HG02870 (cell line): ENCODE measurements around the gene OTOP2.

Source experiments
- ATAC-seq: cut with Tn5 transposase; IDR thresholded peaks from one replicate; pipeline ENCODE4 v1.9.1; 2021; ENCODE audit warnings: mild to moderate bottlenecking, moderate library complexity; ENCODE audit not compliant: unreplicated experiment

The OTOP2 gene, protein sequence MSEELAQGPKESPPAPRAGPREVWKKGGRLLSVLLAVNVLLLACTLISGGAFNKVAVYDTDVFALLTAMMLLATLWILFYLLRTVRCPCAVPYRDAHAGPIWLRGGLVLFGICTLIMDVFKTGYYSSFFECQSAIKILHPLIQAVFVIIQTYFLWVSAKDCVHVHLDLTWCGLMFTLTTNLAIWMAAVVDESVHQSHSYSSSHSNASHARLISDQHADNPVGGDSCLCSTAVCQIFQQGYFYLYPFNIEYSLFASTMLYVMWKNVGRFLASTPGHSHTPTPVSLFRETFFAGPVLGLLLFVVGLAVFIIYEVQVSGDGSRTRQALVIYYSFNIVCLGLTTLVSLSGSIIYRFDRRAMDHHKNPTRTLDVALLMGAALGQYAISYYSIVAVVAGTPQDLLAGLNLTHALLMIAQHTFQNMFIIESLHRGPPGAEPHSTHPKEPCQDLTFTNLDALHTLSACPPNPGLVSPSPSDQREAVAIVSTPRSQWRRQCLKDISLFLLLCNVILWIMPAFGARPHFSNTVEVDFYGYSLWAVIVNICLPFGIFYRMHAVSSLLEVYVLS

DNA sequence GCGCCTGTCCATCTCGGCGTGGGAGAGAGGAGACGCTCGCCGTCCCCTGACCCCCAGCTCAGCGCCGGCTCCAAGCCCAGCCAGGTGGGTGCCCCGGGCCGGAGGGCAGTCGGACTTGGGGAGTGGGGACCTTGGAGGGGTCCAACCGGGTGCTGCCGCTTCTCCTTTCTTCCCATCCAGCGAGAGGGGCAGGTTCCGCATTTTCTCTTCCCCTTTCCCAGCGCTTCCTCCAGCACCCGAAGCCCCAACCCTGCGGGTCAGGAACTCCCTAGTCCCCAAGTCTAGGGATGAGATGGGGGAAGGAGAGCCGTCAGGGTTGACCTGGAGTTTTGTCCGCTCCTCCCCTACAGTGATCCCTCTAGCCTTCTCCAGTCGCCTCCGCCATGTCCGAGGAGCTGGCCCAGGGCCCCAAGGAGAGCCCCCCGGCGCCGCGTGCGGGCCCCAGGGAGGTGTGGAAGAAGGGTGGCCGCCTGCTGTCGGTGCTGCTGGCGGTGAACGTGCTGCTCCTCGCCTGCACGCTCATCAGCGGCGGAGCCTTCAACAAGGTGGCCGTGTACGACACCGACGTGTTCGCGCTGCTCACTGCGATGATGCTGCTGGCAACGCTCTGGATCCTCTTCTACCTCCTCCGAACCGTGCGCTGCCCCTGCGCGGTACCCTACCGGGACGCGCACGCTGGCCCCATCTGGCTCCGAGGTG lies at the start of gene OTOP2:
Gene OTOP2 (plus strand): TSS at position 24 of the 699 bp plus-strand sequence. CDS start 360 bp downstream, at position 384.
- ATAC-seq: no peak

DNA sequence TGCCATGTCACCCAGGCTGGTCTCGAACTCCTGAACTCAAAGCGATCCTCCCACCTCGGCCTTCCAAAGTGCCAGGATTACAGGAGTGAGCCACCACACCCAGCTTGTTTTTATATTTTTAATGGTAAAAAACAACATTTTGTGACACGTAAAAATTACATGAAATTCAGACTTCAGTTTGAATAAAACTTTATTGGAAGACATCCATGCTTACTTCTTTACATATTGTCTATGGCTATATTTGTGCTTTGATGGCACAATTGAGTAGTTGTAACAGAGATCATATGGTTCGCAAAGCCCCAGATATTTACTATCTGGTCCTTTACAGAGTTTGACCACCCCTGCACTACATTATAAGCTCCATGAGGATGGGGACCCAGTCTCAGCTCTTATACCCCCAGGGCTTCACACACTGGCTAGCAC lies 49.4 kb upstream of the OTOP2 start:
- no peak for ATAC-seq

DNA sequence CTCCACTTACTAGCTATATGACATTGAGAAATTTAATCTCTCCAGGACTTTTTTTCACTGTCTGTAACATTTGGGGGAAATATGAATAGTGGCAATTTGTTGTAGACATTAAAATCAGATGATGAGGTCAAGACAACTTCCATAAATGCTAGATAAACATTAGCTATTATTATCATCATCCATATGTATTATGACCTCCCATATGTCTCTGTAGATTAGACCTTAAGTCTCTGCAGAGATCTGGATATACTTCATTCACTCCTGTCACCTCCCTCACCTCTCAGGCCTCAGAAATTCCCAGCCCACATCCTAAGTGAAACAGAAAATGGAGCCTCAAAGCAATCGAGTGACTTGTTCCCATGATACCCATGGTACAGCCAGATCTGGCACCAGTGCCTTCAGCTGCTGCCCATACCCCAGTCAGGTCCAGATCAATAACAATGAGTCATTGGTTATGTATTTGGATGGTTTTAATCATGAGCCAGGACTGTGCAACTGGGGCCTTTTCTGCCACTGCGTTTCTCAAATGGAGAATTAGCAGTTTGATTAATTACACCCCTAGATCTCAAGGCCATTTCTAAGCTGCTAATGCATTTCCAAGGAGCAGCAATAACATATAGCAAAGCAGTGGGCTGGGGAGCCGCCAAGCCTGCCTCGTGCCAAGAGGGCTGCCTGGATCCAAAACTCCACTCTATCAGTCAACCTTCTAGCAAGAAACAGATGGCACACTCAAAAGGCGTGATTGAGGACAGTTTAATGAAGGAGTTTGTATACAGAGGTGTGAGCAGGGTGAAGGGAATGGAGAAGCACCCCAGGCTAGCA lies 48.7 kb upstream of the OTOP2 start:
- no peak for ATAC-seq

DNA sequence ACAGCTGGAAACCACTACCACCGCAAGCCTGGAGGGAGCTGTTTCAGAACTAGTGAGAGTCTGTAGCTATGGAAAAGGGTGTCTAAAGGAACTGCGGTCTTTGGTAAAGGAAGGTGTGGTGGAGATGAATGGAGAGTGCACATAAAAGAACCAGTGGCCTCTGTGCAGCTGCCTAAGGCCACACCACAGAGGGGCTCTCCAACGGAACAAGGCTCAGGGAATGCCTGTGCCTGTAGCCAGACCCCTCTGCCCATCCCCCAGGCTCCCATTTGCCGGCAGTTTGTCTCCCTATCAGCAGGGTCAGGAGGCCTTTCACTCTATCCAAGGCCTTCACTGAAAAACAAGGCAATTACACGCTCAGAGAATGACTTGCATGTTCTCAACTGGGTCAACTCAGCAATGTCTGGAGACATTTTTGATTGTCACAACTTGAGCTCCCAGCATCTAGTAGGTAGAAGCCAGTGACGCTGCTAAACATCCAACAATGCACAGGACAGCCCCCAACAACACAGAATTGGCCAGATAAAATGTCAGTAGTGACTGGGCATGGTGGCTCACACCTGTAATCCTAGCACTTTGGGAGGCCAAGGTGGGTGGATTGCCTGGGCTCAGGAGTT lies 48.0 kb upstream of the OTOP2 start:
- ATAC-seq: no peak

DNA sequence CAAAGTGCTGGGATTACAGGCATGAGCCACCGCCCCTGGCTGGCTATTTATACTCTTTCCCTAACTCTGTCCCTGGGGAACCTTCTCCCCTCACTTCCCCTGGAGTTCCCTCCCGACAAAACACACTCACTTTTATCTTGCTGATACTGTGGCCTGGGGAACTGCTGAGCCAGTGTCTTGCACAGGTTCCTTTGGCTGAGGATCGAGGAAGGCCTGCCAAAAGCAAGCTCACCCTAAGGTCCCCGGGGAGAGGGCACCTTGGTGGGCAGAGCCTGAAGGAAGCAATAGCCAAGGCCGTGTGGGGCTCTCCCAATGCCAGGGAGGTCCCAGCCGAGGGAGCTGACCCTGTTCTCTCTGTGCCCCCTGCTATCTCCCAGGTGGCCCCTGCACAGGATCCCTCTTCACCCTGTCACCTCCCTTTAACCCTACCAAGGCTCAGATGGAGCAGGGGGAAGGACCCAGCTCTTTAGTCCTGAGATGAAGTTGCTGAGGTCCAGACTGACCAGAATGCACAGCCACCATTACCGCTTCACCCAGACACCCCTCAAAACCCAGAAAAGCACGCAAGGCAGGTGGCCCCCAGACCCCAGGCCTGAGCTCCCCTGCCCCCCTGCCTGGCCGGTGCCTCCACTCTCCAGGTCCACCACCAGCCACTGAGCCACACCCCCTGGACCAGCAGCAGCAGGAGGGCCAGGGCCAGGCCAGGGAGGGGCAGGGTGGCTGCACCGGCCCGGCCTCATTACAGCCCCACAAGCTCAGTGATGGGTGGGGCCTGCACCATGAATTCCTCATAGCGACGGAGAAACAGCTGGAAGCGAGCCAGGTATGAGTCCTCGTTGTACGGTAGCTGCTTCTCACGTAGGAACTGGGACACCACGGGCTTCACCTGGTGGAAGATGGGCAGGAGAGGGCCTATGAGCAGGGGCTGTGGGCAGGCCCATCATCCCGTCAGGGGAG lies 46.2 kb upstream of the OTOP2 start:
- no peak for ATAC-seq

DNA sequence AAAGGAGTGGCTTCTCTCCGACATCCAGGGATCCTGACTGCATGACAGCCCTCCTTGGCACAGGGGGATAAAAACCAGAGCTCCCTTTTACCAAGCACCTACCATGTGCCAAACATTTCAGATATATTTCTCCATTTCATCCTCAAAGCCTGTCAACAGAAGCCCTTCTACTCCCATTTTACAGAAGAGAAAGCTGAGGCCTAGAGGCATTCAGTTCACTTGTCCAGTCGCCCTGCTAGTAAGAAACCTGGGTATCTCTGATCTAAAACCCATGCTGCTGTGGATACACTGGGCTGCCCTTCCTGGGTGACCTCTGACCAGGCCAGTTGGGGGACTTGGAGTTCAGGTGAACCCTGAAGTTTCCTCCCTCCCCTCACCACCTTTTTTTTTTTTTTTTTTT lies 45.4 kb upstream of the OTOP2 start:
- no peak for ATAC-seq

DNA sequence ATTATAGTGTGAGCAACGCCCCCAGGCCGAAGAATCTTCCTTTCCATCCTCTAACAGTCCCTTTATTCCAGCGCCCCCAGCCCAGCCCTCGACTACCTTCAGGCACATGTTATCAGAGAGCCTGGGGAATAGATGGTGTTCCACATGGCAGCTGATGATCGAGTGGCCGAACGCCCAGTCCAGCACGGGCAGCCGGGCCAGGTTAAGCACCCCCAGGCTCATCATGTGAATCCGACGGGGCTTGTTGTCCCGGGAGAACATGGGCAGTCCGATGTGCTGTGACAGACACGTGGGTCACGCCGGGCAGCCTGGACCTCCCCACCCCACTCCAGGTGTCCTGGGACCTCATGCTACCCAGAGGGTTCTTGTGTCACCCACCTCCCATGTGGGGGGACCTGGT lies 44.8 kb upstream of the OTOP2 start:
- no peak for ATAC-seq

DNA sequence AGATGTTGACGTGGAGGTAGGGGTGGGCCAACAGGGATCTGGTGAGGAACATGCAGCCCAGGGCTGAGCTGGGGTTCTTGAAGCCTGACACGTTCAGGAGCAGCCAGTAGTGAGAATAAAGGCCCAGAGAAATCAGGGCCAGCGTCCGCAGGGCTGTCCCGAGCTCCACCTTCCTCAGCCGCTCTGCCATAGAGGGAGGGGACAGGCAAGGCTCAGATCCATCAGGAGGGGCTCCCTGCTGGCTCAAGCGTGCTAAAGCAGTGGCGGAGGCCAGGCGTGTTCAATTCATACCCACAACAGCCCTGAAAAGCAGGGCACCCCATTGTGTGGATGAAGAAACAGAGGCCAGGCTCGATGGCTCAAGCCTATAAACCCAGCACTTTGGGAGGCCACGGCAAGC lies 43.0 kb upstream of the OTOP2 start:
- ATAC-seq: no peak

DNA sequence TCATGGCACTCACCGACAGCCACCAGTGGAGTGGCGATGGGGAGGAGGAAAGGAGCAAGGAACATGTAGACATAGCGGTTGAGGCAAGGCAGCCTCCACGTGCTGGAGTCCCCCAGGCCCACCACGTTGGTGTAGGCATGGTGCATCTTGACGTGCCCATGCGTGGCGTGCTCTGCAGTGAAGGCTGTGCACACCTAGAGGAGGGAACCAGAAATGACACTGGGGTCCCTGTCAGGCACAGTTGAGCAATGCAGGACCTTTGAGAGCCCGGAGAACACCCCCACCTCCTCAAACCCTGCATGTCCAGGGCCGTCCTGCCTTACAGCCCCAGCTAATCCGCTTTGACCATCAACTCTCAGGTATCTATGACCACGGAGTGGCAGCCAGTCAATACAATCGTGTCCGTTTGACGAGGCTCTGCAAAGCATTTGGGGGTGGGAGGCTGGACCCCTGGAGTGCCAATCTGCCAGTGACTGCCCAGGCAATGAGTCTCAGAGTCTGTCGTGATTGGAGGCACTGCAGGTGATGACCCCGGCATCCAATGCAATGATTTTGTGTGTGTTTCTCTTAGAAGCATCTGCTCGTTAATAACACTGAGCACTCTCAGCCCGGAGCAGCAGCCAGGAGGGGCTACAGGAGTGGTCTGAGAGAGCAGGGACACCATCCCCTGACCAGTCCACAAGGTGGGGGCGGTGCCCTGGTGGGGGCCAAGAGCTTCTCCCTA lies 41.4 kb upstream of the OTOP2 start:
- no peak for ATAC-seq

DNA sequence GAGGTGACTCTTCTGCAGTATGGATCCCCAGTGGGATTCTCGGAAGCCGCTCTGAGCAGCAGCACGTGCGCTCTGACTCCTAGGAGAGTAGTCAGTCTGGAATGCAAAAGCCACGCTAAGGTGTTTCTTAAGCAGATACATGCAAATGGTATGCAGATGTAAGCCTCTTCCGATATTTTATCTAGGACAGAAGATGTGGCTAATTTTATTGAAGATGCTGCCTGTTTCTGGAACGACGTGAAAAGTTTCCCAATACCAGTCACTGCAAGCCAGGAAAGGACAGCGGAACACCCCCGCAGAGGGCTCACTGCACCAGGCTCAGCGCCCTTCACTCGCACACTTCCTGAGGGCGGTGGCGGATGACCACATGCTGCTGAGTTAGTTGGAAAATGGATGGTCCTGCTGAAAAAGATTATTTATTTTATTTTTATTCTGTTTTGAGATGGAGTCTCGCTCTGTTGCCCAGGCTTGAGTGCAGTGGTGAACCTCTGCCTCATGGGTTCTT lies 40.8 kb upstream of the OTOP2 start:
- no peak for ATAC-seq

DNA sequence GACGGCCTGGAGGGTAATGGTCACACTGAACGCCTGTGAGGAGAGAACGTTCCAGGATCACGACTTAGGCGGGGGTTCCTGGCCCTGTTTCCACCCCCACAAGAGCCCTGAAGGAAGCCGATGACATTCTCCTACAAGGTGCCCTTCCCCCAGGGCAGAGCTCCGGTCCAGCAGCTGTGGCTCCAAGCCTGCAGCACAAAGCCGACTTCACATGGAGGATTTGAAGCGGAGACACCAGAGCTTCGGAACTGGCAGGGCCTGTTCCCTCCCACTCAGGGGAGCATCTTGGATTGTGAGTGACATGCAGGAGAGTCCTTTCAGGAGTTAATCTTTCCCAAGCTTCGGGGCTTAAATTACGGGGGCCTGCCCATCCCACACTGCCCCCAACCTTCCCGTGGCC lies 35.6 kb upstream of the OTOP2 start:
- ATAC-seq: no peak

DNA sequence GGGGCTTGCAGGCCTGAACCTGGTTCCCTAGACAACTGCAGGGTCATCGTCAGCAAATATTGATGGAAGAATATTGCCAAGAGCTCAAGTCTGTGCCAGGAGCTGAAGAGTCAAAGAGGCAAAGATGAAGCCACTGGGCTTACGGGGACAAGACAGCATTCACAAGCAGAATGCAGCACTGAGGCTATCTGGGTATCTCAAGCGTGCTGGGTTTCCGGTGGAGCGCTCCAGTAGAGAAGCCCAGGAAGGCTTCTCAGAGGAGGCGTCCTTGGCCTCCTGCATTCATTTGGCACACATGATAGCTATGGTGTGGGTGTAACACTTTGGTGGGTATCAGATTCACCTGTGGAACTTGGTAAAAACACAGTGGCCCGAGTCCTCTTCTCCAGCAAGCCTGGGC lies 33.5 kb upstream of the OTOP2 start:
- no peak for ATAC-seq

DNA sequence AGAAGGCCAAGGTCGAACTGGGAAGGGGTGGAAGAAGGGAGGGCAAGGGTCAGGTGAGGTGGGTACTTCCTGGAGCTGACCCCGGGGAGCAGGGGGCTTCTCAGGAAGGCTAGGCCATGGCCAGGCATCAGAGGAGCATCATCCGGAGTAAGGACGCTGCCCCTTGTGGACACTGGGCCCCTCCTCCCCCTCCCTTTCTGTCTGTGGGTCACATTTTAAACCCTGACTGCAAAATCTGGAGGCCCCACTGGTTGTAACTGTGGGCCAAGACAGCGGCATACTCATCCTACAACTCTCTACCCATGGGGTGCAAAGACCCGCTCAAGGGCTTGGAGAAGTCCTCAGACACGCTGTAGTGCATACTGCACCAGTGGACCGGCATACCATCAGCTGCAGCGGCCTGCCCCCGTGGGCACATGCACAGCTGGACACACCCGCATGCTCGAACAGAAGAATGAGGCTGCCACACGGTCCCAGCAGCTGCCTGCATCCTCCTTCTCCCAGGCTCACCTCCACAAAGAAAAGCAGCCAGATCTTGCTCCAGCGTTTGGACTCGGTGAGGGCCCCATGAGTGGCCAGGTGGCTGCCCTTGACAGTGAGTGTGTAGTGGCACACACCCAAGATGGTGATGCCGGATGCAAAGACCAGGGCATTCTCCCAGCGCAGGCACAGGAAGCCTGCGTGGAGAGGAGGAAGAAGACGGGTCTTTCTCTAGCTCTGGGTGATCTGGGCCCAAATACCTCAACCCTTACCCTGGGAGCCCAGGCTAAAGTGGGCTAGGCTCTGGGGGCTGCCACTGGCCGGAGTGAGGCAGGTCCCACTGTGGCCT lies 31.8 kb upstream of the OTOP2 start:
- no peak for ATAC-seq

DNA sequence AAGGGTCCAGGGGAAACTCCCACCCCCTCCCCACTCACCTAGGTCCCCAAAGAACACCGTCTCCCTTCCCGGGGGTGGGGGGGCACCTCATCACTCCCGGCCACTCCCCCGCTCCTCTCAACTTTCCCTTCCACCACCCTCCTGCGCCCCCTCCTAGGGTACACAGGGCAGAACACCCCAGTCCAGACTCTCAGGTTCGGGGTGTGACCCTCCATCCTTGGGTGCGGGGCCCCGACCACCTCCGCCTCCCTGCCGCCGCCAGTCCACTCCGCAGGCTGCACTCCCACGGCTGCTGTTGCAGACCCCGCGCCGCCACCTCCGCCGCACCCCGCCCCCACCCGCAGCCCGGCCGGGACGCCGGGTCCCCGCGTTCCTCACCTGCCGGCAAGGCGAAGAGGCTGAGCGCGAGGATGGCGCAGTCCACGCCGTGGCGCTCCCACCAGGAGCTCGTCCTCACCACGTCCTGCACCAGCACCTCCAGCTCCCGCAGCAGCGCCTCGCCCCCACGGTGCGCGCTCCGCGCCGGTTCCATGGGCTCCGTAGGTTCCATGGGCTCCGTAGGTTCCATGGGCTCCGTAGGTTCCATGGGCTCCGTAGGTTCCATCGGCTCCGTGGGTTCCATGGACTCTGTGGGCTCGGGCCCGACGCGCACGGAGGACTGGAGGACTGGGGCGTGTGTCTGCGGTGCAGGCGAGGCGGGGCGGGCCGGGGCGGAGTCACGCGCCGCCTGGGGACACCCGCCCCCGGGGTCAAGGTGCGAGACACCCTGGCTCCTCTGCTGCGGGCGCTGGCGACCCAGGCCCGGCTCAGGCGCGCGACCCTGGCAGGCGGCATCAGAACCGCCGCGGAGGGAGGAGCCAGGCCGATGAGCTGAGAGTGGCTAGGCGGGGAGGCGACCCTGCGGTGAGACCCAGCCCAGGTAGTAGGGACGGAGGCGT lies 30.8 kb upstream of the OTOP2 start, which contains the start of gene FADS6:
Gene FADS6 (minus strand): TSS at position 660 of the 938 bp plus-strand sequence. CDS start 38 bp downstream, at position 622.
- ATAC-seq: no peak

DNA sequence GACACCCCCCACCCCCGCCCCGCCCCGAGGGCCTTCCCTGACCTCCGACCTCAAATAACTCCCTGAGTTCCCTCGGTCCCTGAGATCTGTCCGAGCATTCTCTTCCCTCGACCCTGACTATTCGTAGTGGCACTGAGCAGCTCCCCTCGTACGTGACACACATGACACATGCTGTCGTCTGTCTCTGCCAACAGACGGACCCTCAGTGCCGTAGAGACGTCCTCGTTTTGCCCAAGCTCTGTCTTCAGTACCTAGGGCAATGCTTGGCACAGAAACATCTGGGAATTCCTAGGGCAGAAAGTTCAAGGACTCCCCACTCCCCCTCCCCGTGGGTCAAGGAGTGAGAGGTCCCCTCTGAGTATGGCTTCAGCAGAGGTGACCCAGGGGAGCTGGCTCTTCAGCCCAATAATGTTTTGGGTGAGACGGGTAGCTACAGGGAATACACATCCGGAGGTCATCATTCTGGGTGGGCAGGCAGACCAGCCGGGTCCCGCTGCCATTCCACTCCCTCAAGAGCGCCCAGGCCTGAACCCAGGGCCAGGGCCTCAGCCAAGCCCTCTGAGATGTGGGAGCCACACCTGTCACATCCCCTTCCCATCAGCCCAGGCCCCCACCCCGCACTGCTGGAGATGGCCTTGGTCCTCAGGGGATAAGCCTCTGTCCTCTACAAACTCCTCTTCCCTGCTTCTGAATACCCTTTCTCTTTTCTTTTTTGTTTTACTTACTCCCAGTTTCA lies 30.0 kb upstream of the OTOP2 start:
- ATAC-seq: no peak

DNA sequence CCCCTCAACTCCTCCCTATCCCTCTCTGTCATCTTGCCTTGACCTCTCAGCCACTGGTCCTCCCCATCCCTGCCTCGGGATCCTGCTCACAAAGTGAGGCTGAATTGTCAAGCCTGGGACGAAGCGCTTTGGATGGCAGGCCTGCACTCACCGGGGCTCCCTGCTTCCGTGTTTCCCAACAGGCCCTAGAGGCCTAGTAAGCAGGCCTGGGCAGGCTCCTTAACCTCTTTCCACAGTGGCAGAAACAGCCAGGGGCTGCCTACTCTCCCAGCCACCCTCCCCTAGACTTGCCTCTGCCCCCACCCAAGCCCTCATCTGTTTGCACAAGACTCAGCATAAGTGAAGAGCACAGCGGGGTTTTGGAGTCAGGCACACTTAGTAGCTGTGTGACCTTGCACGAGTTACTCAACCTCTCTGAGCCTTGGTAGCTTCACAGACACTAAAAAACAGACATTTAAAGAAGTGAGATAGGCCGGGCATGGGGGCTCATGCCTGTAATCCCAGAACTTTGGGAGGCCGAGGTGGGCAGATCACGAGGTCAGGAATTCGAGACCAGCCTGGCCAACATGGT lies 25.6 kb upstream of the OTOP2 start:
- no peak for ATAC-seq
